ENCODE measurements around the gene LIMS1. TPM values are rescaled to one million over a fixed set of nuclear protein-coding genes. Genes with fewer than 3 reads are reported as not detected.
"Not testable (repeated sequence)": the region's sequence is repeated elsewhere in the genome, so short reads cannot be mapped to it uniquely, and the experiment has no call there.

The LIMS1 gene
- total and polyA plus RNA-seq, 11 donors, result 21.3 to 136 (median 76.0) TPM

DNA sequence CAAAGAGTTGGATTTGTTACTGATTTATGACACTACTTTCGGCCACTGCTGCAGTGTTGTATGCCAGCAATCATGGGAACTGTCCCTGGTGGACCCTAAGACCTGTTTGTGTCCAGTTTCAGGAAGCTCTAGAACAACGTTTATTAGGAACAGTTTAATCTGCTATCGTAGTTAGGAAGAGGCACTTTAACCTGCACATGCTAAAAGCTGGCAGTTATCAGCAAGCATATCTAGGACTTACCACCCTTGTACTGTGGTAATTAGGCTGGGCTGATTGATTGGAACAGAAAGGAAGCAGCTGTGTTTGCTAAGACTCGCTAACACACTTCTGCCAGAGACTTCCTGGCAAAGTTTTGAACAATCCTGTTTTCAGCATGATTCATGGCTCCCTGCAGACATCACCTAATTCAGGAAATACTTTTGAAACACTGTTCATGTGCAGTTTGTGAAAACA is 144.0 kb downstream of the LIMS1 start:
- DNase-seq; H3K4me3 ChIP-seq; H3K4me1 ChIP-seq; intact Hi-C loops (cut with DNase I); H3K27me3 ChIP-seq; H3K9me3 ChIP-seq: not testable (repeated sequence)
- 36 to 43% (median 40%) methylated on average over 4 of the region's 4 CpGs for WGBS, 4 donors
- peak; percentile 65 to 92 (median 80) for ATAC-seq
- Histone ChIP-seq H3K27ac (peak overlapping the region in 2 of 12 donors; percentile 24 to 39), H3K36me3 (peaks cover 3 to 84% (median 65%) of the 10 kb centered on the region in 9 donors)

DNA sequence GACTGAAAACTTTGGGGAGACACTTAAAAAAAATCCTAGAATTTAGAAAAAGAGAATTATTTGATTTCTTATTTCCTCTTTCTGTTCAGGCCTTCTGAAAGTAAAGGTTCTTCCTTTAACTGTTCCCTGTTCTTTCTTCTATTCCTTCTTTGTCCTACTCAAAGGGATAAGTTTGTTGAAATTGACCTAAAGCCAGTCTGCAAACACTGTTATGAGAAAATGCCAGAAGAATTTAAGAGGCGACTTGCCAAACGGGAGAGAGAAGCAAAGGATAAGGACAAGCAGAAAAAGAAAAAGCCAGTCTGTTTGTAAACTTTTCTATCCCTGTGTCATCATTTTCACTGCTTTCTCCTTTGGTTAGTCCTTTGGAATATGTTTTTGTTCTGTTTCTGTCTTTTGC is 146.5 kb downstream of the LIMS1 start:
- Histone ChIP-seq H3K36me3 (peaks cover 3 to 91% (median 75%) of the 10 kb centered on the region in 9 donors), H3K27ac (peak overlapping the region in 1 of 12 donors; percentile 18)
- ATAC-seq, result peak in 1 of 4 donors; percentile 51
- not testable (repeated sequence) for H3K4me3 ChIP-seq, H3K27me3 ChIP-seq, DNase-seq, H3K9me3 ChIP-seq, H3K4me1 ChIP-seq
- 26 to 71% methylated on average over 2 of the region's 2 CpGs; no CpG with 5 or more reads in 2 of the 4 donors for WGBS, 4 donors
- intact Hi-C loops (cut with DNase I), result loop anchor here in 1 of 10 donors (10.0 kb wide), 1 partner anchor 104 kb away; the partner anchor contains the start of gene CCDC138

DNA sequence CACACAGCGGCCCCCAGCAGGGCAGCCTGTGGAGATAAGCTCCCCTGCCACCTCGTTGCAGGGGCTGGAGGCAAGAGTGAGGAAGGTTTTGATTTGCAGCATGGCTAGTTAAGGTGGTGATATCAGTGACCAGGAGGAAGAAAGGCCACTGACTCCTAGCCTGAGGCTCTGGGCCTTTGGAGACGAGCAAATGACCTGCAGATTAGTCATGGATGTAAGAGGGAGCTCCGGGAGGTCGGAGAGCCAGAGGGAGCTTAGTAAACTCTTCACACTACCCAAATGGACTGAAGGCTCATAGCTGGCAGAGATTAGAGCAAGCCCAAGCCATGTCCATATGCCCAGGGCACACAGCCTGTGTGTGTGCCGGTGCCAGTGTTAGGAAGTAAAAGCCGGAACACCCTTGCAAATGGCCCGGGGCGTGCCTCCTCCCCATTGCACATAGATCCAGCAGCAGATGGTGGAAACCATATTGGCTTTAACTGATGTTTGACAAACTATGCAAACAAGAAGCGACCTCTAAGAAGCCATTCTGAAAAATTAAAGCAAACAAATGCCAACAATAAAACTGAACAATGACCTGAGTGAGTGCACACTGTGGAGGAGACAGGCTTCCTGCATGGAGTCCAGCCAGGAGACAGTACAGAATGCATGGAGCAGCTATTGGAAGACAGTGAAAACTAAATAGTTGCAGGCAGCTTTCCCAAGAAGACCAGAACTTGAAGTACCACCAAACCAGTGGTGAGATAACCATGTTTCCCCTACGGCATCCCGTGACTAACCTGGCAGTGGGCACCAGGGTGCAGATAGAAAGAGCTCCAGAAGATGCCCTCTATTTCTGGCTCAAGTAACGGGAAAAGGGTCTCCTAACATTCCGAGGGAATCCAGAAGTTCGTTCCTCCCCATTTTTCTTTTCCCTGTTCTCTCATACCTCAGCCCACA is 154.8 kb downstream of the LIMS1 start:
- not testable (repeated sequence) for H3K4me1 ChIP-seq, H3K27me3 ChIP-seq, H3K9me3 ChIP-seq, H3K4me3 ChIP-seq, DNase-seq, H3K27ac ChIP-seq
- WGBS, 4 donors, result 72 to 88% (median 84%) methylated on average over 4 to 9 of the region's 15 CpGs
- H3K36me3 ChIP-seq, result peaks cover 0 to 30% (median 19%) of the 10 kb centered on the region in 9 donors
- intact Hi-C loops (cut with DNase I), result loop anchor here in 1 of 10 donors (10.0 kb wide), 1 partner anchor 96 kb away; the partner anchor contains the start of gene CCDC138
- ATAC-seq, result peak in 3 of 4 donors; percentile 38 to 55 (median 48)

DNA sequence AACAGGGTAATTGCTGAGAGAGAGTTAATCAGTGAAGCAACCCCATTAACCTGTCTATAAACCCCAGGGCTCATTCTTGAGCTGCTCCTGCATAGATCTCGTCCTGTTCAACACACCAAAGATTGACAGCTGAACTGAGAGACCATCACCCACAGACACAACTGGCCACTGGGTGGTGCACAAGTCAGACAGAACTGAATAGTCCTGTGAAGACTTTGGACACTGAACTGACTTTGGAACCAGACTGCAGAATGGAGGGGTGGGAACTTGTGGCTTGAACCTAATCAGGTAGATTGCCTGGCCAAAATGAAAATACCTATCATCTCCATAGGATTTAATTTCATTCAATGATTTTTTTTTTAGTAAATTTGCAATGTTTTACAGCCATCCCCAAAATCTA is 155.7 kb downstream of the LIMS1 start:
- ATAC-seq, result peak in 3 of 4 donors; percentile 84 to 86 (median 85)
- TF ChIP-seq CTCF (IDR thresholded peaks at IDR 0.05), result peak in 2 of 12 donors; percentile 16 to 19
- H3K4me3 ChIP-seq; H3K4me1 ChIP-seq; H3K27me3 ChIP-seq; H3K27ac ChIP-seq; intact Hi-C loops (cut with DNase I); DNase-seq; H3K9me3 ChIP-seq: not testable (repeated sequence)
- peaks cover 0 to 21% (median 10%) of the 10 kb centered on the region in 9 donors for H3K36me3 ChIP-seq
- WGBS, 4 donors, result no CpG with 5 or more reads among the region's 1 CpG

DNA sequence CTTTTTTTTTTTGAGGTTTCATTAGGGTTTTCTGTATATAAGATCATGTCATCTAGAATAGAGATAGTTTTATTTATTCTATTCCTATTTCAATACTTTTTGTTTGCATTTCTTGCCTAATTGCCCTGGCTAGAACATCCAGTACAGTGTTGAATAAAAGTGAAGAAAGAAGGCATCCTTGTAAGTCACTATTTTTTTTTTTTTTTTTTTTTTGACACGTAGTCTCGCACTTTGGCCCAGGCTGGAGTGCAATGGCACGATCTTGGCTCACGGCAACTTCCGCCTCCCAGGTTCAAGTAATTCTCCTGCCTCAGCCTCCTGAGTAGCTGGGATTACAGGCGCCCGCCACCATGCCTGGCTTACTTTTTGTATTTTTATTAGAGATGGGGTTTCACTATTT is 157.2 kb downstream of the LIMS1 start:
- Histone ChIP-seq H3K27me3 (no peaks in the 10 kb centered on the region), H3K27ac (no peak overlapping the region), H3K9me3 (no peaks in the 10 kb centered on the region), H3K4me3 (no peak overlapping the region), H3K36me3 (peaks cover 0 to 7% (median 0%) of the 10 kb centered on the region in 9 donors), H3K4me1 (no peaks in the 10 kb centered on the region)
- DNase-seq (no peak), ATAC-seq (no peak)
- intact Hi-C loops (cut with DNase I), result no loop called here
- no peak for TF ChIP-seq POLR2A (IDR thresholded peaks at IDR 0.05)
- WGBS, 4 donors, result 95 to 98% (median 97%) methylated on average over 7 of the region's 7 CpGs

GRCh38 chr2:108701208-108701607 is 166.9 kb downstream of the LIMS1 start:
- H3K27me3 ChIP-seq, result no peaks in the 10 kb centered on the region
- intact Hi-C loops (cut with DNase I), result no loop called here
- H3K36me3 ChIP-seq, result no peaks in the 10 kb centered on the region
- no peak for DNase-seq
- ATAC-seq, result peak in 3 of 4 donors; percentile 53 to 80 (median 72)
- peaks cover 0 to 1% (median 0%) of the 10 kb centered on the region in 12 donors for H3K9me3 ChIP-seq
- 9 to 12% (median 10%) methylated on average over 3 of the region's 3 CpGs for WGBS, 4 donors
- TF ChIP-seq POLR2A (IDR thresholded peaks at IDR 0.05) (no peak), CTCF (IDR thresholded peaks at IDR 0.05) (no peak)
- H3K4me3 ChIP-seq, result no peak overlapping the region
- H3K27ac ChIP-seq, result no peak overlapping the region
- peaks cover 0 to 7% (median 2%) of the 10 kb centered on the region in 12 donors for H3K4me1 ChIP-seq
